Measurements from ENCODE around the gene NKX2-2. TPM values are rescaled to one million over a fixed set of nuclear protein-coding genes. Genes with fewer than 3 reads are reported as not detected.

The NKX2-2 gene
- total RNA-seq, 1 donor from 2014 or later = not detected

DNA sequence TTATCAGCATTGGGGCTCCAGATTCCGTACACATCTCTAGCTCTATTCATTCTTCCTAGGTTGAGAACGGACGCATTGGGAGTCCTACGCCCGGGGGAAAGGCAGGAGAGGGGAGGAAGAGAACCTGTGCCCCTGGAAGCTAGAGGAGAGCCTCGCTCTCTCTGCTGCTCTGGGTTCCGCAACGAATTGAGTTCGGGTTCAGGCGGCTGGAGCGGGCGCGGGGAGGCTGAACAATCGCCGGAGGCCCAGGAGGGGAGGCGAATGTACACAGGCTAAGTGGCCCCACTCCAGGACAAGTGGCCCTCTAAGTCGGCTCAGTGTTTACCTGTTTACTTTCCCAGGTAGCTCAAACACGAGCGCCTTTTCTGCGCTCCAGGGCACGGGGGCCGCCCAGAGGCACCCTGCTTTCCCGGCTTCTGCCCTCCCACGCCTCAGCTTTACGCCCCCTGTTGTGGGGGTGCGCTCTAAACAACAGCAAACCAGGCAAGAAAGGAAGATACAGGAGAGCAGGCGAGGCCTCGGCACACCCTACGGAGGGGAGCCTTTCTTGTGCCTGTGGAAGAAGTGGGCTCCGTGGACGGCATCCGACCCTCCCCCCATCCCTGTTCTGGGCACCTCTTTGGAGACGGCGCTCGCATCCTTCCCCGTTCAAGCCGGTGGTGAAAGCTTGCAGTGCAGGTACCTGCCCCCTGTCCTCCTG lies 4.6 kb upstream of the NKX2-2 start:
- Histone ChIP-seq H3K36me3 (no peaks in the 10 kb centered on the region), H3K27ac (no peak overlapping the region), H3K27me3 (peaks cover 24% of the 10 kb centered on the region), H3K4me1 (peaks cover 31% of the 10 kb centered on the region), H3K9me3 (no peaks in the 10 kb centered on the region), H3K4me3 (no peak overlapping the region)
- TF ChIP-seq, protein P1, sequence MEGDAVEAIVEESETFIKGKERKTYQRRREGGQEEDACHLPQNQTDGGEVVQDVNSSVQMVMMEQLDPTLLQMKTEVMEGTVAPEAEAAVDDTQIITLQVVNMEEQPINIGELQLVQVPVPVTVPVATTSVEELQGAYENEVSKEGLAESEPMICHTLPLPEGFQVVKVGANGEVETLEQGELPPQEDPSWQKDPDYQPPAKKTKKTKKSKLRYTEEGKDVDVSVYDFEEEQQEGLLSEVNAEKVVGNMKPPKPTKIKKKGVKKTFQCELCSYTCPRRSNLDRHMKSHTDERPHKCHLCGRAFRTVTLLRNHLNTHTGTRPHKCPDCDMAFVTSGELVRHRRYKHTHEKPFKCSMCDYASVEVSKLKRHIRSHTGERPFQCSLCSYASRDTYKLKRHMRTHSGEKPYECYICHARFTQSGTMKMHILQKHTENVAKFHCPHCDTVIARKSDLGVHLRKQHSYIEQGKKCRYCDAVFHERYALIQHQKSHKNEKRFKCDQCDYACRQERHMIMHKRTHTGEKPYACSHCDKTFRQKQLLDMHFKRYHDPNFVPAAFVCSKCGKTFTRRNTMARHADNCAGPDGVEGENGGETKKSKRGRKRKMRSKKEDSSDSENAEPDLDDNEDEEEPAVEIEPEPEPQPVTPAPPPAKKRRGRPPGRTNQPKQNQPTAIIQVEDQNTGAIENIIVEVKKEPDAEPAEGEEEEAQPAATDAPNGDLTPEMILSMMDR (IDR thresholded peaks at IDR 0.05) = no peak
- TF ChIP-seq POLR2AphosphoS5 (IDR thresholded peaks at IDR 0.05; ENCODE audit: insufficient read depth in 1 of 2, low read depth in 1 of 2) (no peak), POLR2A (IDR thresholded peaks at IDR 0.05) (no peak)
- peak in 1 of 2 donors; percentile 34 for DNase-seq (ENCODE audit: extremely low spot score in 2 of 2)
- intact Hi-C loops (cut with DNase I) = no loop called here

DNA sequence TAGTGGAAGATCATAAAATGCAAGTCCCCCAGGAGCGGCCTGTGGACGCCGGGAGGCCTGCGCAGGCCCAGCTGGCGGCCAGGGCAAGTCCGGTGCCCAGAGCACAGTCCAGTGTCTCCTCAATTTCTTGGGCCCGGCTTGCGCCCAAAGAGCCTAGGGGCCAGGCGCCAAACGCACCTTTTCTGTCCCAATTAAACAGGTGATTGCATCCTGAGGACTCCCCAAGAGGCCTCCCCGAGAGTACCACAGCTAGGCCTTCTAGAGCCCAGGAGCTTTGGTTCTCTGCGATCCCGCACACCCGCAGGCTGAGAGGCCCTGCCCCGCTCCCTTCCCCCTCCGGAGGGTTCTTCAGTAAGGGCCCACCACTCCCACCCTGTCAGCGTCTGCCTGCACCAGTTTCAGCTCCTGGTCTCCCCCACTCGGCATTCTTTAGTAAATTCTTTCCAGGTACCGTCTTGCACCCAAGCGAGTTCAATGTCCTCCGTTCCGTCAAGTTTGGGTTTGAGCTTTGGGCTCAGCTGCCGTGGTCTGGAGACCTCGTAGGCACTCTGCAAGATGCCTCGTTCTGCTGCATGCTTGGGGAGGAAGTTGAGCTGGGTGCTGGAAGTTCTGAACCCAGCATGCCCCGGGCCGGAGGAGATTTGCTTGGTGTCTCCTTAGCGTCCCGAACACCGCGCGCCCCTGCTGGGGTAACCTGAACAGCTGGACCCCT lies 3.9 kb upstream of the NKX2-2 start:
- no peaks in the 10 kb centered on the region for H3K9me3 ChIP-seq
- H3K4me1 ChIP-seq = peaks cover 38% of the 10 kb centered on the region
- peak in 1 of 2 donors; percentile 64 for DNase-seq (ENCODE audit: extremely low spot score in 2 of 2)
- peaks cover 27% of the 10 kb centered on the region for H3K27me3 ChIP-seq
- intact Hi-C loops (cut with DNase I) = no loop called here
- no peak overlapping the region for H3K4me3 ChIP-seq
- H3K27ac ChIP-seq = no peak overlapping the region
- no peaks in the 10 kb centered on the region for H3K36me3 ChIP-seq
- TF ChIP-seq, protein P1 (IDR thresholded peaks at IDR 0.05) = no peak
- TF ChIP-seq POLR2A (IDR thresholded peaks at IDR 0.05) (no peak), POLR2AphosphoS5 (IDR thresholded peaks at IDR 0.05; ENCODE audit: insufficient read depth in 1 of 2, low read depth in 1 of 2) (no peak)

DNA sequence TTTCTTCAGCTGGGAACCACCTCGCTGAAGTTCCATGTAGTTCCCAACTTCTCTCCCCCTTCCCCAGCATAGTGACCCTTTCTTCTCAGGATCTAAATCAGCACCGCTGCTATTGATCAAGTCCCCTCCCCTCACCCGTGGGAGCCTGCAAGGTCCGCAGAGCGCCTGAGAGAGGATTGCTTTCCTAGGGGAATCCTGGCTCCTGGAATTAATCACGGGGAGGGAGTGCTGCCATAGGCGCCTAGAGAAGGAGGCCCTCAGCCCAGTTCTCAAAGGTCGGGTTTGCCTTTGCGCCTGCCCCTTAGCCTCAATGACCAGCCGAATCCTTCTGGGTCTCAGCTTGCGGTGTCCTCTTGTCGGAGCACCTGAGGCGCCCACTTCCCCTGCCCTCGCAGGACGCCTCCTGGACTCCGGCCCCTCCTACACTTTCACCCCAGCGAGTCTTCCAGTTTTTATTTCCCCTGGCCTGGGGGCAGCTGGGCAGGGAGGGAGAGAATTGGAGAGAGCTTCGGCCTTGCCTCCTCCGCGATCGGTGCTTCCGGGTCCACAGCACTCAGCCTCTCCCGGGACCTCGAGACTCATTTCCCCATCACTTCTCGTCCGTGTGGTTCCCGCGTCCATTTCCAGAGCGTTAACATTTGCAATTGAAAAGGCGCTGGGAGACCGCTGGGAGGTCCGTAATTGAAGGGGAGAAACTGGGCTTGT lies 3.1 kb upstream of the NKX2-2 start:
- no peak overlapping the region for H3K4me3 ChIP-seq
- intact Hi-C loops (cut with DNase I) = no loop called here
- DNase-seq (ENCODE audit: extremely low spot score in 2 of 2) = peak in 1 of 2 donors; percentile 77
- TF ChIP-seq POLR2A (IDR thresholded peaks at IDR 0.05) = no peak
- H3K27me3 ChIP-seq = peaks cover 27% of the 10 kb centered on the region
- H3K27ac ChIP-seq = no peak overlapping the region
- peaks cover 45% of the 10 kb centered on the region for H3K4me1 ChIP-seq
- H3K9me3 ChIP-seq = no peaks in the 10 kb centered on the region
- H3K36me3 ChIP-seq = no peaks in the 10 kb centered on the region

DNA sequence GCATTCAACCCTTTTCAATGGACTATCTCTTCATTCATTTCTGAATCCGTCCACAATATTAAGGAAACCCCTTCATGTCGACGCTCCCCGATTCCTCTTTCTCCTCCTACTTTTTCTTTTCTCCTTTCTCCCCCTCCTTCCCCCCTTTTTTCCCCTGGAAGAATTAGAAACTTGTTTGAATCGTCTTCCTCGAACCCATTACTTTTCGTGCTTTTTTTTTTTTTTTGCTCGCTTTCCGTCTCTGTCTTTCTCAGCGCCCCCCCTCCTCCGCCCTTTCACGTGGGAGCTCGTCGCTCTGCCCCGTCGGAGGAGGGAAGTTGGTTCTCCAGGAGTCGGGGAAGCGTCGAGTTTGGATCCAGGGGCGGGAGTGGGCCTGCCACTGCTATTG lies 2.3 kb upstream of the NKX2-2 start:
- peak in 1 of 2 donors; percentile 25 for DNase-seq (ENCODE audit: extremely low spot score in 2 of 2)
- Histone ChIP-seq H3K4me1 (peaks cover 52% of the 10 kb centered on the region), H3K27me3 (peaks cover 27% of the 10 kb centered on the region), H3K27ac (no peak overlapping the region), H3K36me3 (no peaks in the 10 kb centered on the region), H3K9me3 (no peaks in the 10 kb centered on the region), H3K4me3 (no peak overlapping the region)
- intact Hi-C loops (cut with DNase I) = no loop called here
- TF ChIP-seq POLR2AphosphoS5 (IDR thresholded peaks at IDR 0.05; ENCODE audit: insufficient read depth in 1 of 2, low read depth in 1 of 2) (no peak), POLR2A (IDR thresholded peaks at IDR 0.05) (no peak)
- TF ChIP-seq, protein P1 (IDR thresholded peaks at IDR 0.05) = no peak

DNA sequence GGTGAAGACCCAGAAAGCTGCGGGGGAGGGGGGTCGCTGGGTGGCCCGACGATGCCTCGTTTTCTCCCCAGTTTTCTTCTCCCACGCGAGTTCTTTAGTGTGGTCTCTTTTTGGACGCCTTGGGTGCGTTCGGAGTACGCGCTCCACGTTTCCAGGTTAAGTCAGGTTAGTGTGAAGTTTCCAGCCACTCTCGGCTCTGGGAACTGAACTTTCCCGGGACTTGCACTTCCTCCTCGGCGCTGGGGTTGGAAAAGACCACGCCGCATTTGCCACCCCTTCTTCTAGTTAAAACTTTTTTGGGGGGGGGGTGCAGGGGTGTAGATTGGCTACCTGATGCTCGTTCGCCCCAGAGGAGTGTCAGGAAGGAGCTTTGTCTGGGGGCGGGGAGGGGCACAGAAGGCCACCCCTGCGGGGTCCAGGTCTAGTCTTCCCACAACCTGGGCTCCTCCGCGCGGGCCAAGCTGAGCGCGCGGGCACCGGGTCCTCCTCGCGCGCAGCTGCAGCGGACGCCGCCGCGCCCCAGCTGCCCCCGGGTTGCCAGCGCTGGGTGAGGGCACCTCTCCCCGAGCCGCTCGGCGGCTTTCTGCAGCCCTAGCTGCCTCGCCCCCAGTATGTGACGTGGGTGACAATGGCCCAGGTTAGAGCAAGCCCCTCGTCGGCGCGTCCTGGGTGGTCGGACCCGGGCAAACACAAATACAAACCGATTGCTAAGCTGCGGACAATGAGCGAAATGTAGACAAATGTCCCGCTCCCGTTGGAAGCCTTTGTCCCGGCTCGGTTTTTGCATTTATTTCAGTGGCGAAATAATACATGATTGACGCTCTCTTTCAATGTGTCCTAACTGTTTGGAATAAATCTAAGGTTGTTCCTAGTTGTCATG lies 1.7 kb upstream of the NKX2-2 start:
- Histone ChIP-seq H3K4me3 (no peak overlapping the region), H3K27me3 (peaks cover 27% of the 10 kb centered on the region), H3K9me3 (no peaks in the 10 kb centered on the region), H3K36me3 (no peaks in the 10 kb centered on the region), H3K4me1 (peaks cover 56% of the 10 kb centered on the region), H3K27ac (no peak overlapping the region)
- DNase-seq (ENCODE audit: extremely low spot score in 2 of 2) = peak in 1 of 2 donors; percentile 82
- TF ChIP-seq POLR2AphosphoS5 (IDR thresholded peaks at IDR 0.05; ENCODE audit: insufficient read depth in 1 of 2, low read depth in 1 of 2) (no peak), POLR2A (IDR thresholded peaks at IDR 0.05) (no peak)
- TF ChIP-seq, protein P1 (IDR thresholded peaks at IDR 0.05) = no peak
- intact Hi-C loops (cut with DNase I) = no loop called here

Measured in vagina (tissue), 2 donors.